SIG-M5 treated with dmso at 0.1 percent for 504 hours (cell line): ENCODE results near the gene DSCAML1.

Source experiments
- DNase-seq: peaks from one replicate; lab custom pipeline; 2025; ENCODE audit not compliant: unreplicated experiment; lab: John Stamatoyannopoulos, UW

DSCAML1 gene

GRCh38 chr11:117701781-117702180 lies 95.2 kb downstream of the DSCAML1 start:
- DNase-seq, result no peak

- DNase-seq, result no peak
Measured at GRCh38 chr11:117700551-117700950, 96.5 kb downstream of the DSCAML1 start.

- no peak for DNase-seq
Measured at GRCh38 chr11:117697319-117697718, 99.7 kb downstream of the DSCAML1 start.

- DNase-seq, result no peak
Measured at GRCh38 chr11:117696540-117696939, 100.5 kb downstream of the DSCAML1 start.

GRCh38 chr11:117693344-117693743 lies 103.7 kb downstream of the DSCAML1 start:
- DNase-seq, result peak; percentile 3

GRCh38 chr11:117691516-117691915 lies 105.5 kb downstream of the DSCAML1 start:
- DNase-seq, result no peak

- no peak for DNase-seq
Measured at GRCh38 chr11:117691218-117691514, 105.8 kb downstream of the DSCAML1 start.

- no peak for DNase-seq
Measured at GRCh38 chr11:117690484-117691217, 106.4 kb downstream of the DSCAML1 start.

- no peak for DNase-seq
Measured at GRCh38 chr11:117688255-117688797, 108.7 kb downstream of the DSCAML1 start.

GRCh38 chr11:117687776-117688175 lies 109.2 kb downstream of the DSCAML1 start:
- no peak for DNase-seq

GRCh38 chr11:117686711-117687110 lies 110.3 kb downstream of the DSCAML1 start:
- no peak for DNase-seq

- no peak for DNase-seq
Measured at GRCh38 chr11:117685566-117685965, 111.5 kb downstream of the DSCAML1 start.

GRCh38 chr11:117684731-117685130 lies 112.3 kb downstream of the DSCAML1 start:
- no peak for DNase-seq

GRCh38 chr11:117684111-117684510 lies 112.9 kb downstream of the DSCAML1 start:
- no peak for DNase-seq

GRCh38 chr11:117681438-117681837 lies 115.6 kb downstream of the DSCAML1 start:
- no peak for DNase-seq

GRCh38 chr11:117679461-117679860 lies 117.6 kb downstream of the DSCAML1 start:
- no peak for DNase-seq

GRCh38 chr11:117678658-117679406 lies 118.2 kb downstream of the DSCAML1 start:
- no peak for DNase-seq

GRCh38 chr11:117677729-117678310 lies 119.2 kb downstream of the DSCAML1 start:
- DNase-seq, result no peak

GRCh38 chr11:117676501-117676900 lies 120.5 kb downstream of the DSCAML1 start:
- no peak for DNase-seq

- no peak for DNase-seq
Measured at GRCh38 chr11:117673602-117674001, 123.4 kb downstream of the DSCAML1 start.

- no peak for DNase-seq
Measured at GRCh38 chr11:117671370-117671769, 125.6 kb downstream of the DSCAML1 start.

GRCh38 chr11:117670924-117671323 lies 126.1 kb downstream of the DSCAML1 start:
- no peak for DNase-seq
